WTC11 (cell line): ENCODE results near the gene IFT88. TPM values are rescaled to one million over a fixed set of nuclear protein-coding genes. Genes with fewer than 3 reads are reported as not detected.

Source experiments
- ATAC-seq: fragments of 200-7000 bp; cut with Tn5 transposase; 2 replicates; pipeline ENCODE4 v1.10.0; 2021; ENCODE audit warnings: mild to moderate bottlenecking, moderate library complexity
- CTCF ChIA-PET: fragments of 300-600 bp; sonication (Branson Sonifier 250); formaldehyde crosslinking; loops from one replicate; lab custom pipeline; 2021; ENCODE audit warnings: antibody characterized with exemption; lab: Charles Lee
- POLR2A ChIA-PET: fragments of 350-600 bp; sonication (Branson Sonifier 250); formaldehyde crosslinking; loops from one replicate; lab custom pipeline; 2021; ENCODE audit warnings: antibody characterized with exemption; lab: Charles Lee
- DNase-seq: peaks from one replicate; pipeline ENCODE4 v3.0.0; 2021; ENCODE audit warnings: low spot score
- H3K27ac Mint-ChIP-seq: 2 replicates; pipeline ENCODE4 v1.8.0; 2021; ENCODE audit warnings: mixed read lengths
- H3K27me3 Mint-ChIP-seq: 2 replicates; pipeline ENCODE4 v1.8.0; 2021; ENCODE audit warnings: low read depth, mild to moderate bottlenecking, moderate library complexity, mixed read lengths
- H3K36me3 Mint-ChIP-seq: 2 replicates; pipeline ENCODE4 v1.8.0; 2021; ENCODE audit warnings: mixed read lengths
- H3K4me1 Mint-ChIP-seq: 2 replicates; pipeline ENCODE4 v1.8.0; 2022; ENCODE audit warnings: mixed read lengths
- H3K4me3 Mint-ChIP-seq: 2 replicates; pipeline ENCODE4 v1.8.0; 2021; ENCODE audit warnings: mild to moderate bottlenecking, moderate library complexity, mixed read lengths
- H3K9me3 Mint-ChIP-seq: 2 replicates; pipeline ENCODE4 v1.8.0; 2021; ENCODE audit warnings: mixed read lengths
- ATF1 ChIP-seq: sonication (generic); formaldehyde crosslinking; IDR thresholded peaks from 2 replicates; pipeline ENCODE4 v1.8.1; 2023; ENCODE audit warnings: mild to moderate bottlenecking, moderate library complexity, missing genetic modification reagents
- EMX1 ChIP-seq: fragments of 250-450 bp; sonication (Bioruptor Pico); IDR thresholded peaks from 2 replicates; pipeline ENCODE4 v1.8.0; 2021; ENCODE audit warnings: mild to moderate bottlenecking
- ESRRA ChIP-seq: sonication (generic); formaldehyde crosslinking; IDR thresholded peaks from 2 replicates; pipeline ENCODE4 v1.8.1; 2022; ENCODE audit warnings: mild to moderate bottlenecking, missing genetic modification reagents, borderline replicate concordance
- GRHL2 ChIP-seq: fragments of 250-450 bp; sonication (Bioruptor Pico); IDR thresholded peaks from 2 replicates; pipeline ENCODE4 v1.8.0; 2022; ENCODE audit warnings: mild to moderate bottlenecking, moderate library complexity; ENCODE audit not compliant: insufficient replicate concordance, severe bottlenecking
- IRF2 ChIP-seq: sonication (generic); formaldehyde crosslinking; IDR thresholded peaks from 2 replicates; pipeline ENCODE4 v1.8.0; 2022; ENCODE audit warnings: low read depth, missing genetic modification reagents, borderline replicate concordance
- JAZF1 ChIP-seq: fragments of 250-450 bp; sonication (Bioruptor Pico); IDR thresholded peaks from 2 replicates; pipeline ENCODE4 v1.9.0; 2021; ENCODE audit warnings: moderate library complexity, mild to moderate bottlenecking, inconsistent platforms
- MXD4 ChIP-seq: fragments of 250-450 bp; sonication (Bioruptor Pico); IDR thresholded peaks from 2 replicates; pipeline ENCODE4 v1.8.0; 2021; ENCODE audit warnings: mild to moderate bottlenecking, moderate library complexity, borderline replicate concordance
- MYBL2 ChIP-seq: sonication (generic); formaldehyde crosslinking; IDR thresholded peaks from 2 replicates; pipeline ENCODE4 v1.8.1; 2023; ENCODE audit warnings: mild to moderate bottlenecking, moderate library complexity, missing genetic modification reagents
- NR2C2 ChIP-seq: sonication (generic); formaldehyde crosslinking; IDR thresholded peaks from 2 replicates; pipeline ENCODE4 v1.8.0; 2022; ENCODE audit warnings: mild to moderate bottlenecking, missing genetic modification reagents
- OVOL2 ChIP-seq: fragments of 250-450 bp; sonication (Bioruptor Pico); IDR thresholded peaks from 2 replicates; pipeline ENCODE4 v1.9.0; 2021; ENCODE audit warnings: mild to moderate bottlenecking, borderline replicate concordance
- SMAD3 ChIP-seq: sonication (generic); formaldehyde crosslinking; IDR thresholded peaks from 2 replicates; pipeline ENCODE4 v1.8.0; 2022; ENCODE audit warnings: missing genetic modification reagents, mild to moderate bottlenecking, borderline replicate concordance
- TEAD4 ChIP-seq: sonication (generic); formaldehyde crosslinking; IDR thresholded peaks from 2 replicates; pipeline ENCODE4 v1.8.0; 2022; ENCODE audit warnings: mild to moderate bottlenecking, missing genetic modification reagents
- ZNF138 ChIP-seq: sonication (generic); formaldehyde crosslinking; conservative IDR thresholded peaks from 2 replicates; pipeline ENCODE4 v1.8.1; 2022; ENCODE audit warnings: mild to moderate bottlenecking, moderate library complexity, missing genetic modification reagents
- ZNF219 ChIP-seq: sonication (generic); formaldehyde crosslinking; IDR thresholded peaks from 2 replicates; pipeline ENCODE4 v1.8.0; 2023; ENCODE audit warnings: missing genetic modification reagents, mild to moderate bottlenecking, borderline replicate concordance
- ZNF423 ChIP-seq: fragments of 250-450 bp; sonication (Bioruptor Pico); IDR thresholded peaks from 2 replicates; pipeline ENCODE4 v2.1.2; 2022; ENCODE audit warnings: mild to moderate bottlenecking, moderate library complexity
- total RNA-seq: library from RNA; stranded (reverse); gene quantifications from 3 replicates; pipeline ENCODE4 v1.2.3, GENCODE V29; 2021
- TF ChIP-seq, protein P1 (sequence below): sonication (generic); formaldehyde crosslinking; IDR thresholded peaks from 2 replicates; pipeline ENCODE4 v1.8.0; 2022; ENCODE audit warnings: mild to moderate bottlenecking, missing genetic modification reagents
- TF ChIP-seq, protein P2 (sequence below): sonication (generic); formaldehyde crosslinking; IDR thresholded peaks from 2 replicates; pipeline ENCODE4 v1.8.1; 2022; ENCODE audit warnings: missing genetic modification reagents, borderline replicate concordance
- TF ChIP-seq, protein P3 (sequence below): sonication (generic); formaldehyde crosslinking; IDR thresholded peaks from 2 replicates; pipeline ENCODE4 v1.8.1; 2022; ENCODE audit warnings: mild to moderate bottlenecking, missing genetic modification reagents, moderate library complexity, borderline replicate concordance
- TF ChIP-seq, protein P4 (sequence below): fragments of 250-450 bp; sonication (Bioruptor Pico); IDR thresholded peaks from 2 replicates; pipeline ENCODE4 v1.9.0; 2021; ENCODE audit warnings: mild to moderate bottlenecking, borderline replicate concordance
- TF ChIP-seq, protein P5 (sequence below): fragments of 250-450 bp; sonication (Bioruptor Pico); IDR thresholded peaks from 2 replicates; pipeline ENCODE4 v1.9.0; 2021; ENCODE audit warnings: mild to moderate bottlenecking
- TF ChIP-seq, protein P6 (sequence below): fragments of 250-450 bp; sonication (Bioruptor Pico); IDR thresholded peaks from 2 replicates; pipeline ENCODE4 v1.9.0; 2021; ENCODE audit warnings: moderate library complexity, mild to moderate bottlenecking, inconsistent platforms, borderline replicate concordance
- TF ChIP-seq, protein P7 (sequence below): fragments of 200-600 bp; IDR thresholded peaks from 2 replicates; pipeline ENCODE4 v1.8.0; 2022; ENCODE audit warnings: antibody characterized with exemption

IFT88 gene
- total RNA-seq, 1 experiment from 2014 or later = 6.5 TPM

DNA sequence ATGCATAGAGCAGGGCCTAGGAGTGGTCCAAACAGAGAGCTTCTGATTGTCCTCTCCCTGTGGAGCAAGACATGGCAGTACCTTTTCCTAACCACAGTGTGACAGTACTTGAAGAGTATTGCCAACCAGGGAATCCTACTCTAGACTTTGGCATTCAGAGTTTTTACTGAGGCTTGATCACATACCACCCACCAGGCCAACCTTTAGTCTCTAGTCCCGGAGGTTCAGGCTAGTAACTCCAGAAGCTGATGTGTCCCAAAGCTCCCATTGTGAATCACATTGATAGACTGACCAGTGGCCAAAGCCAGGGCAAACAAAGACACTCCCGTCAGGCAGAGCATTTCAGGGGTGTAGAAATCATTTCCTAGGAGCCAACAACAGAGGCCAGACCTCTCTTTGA, 18.4 kb downstream of the IFT88 start (continued):
- TF ChIP-seq, protein P1, sequence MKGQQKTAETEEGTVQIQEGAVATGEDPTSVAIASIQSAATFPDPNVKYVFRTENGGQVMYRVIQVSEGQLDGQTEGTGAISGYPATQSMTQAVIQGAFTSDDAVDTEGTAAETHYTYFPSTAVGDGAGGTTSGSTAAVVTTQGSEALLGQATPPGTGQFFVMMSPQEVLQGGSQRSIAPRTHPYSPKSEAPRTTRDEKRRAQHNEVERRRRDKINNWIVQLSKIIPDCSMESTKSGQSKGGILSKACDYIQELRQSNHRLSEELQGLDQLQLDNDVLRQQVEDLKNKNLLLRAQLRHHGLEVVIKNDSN (CRISPR knock-in tag) = no peak
- TF ChIP-seq IRF2 (CRISPR knock-in tag) (no peak), GRHL2 (CRISPR knock-in tag) (no peak), MXD4 (CRISPR knock-in tag) (no peak), ZNF138 (CRISPR knock-in tag) (no peak)
- TF ChIP-seq, protein P2, sequence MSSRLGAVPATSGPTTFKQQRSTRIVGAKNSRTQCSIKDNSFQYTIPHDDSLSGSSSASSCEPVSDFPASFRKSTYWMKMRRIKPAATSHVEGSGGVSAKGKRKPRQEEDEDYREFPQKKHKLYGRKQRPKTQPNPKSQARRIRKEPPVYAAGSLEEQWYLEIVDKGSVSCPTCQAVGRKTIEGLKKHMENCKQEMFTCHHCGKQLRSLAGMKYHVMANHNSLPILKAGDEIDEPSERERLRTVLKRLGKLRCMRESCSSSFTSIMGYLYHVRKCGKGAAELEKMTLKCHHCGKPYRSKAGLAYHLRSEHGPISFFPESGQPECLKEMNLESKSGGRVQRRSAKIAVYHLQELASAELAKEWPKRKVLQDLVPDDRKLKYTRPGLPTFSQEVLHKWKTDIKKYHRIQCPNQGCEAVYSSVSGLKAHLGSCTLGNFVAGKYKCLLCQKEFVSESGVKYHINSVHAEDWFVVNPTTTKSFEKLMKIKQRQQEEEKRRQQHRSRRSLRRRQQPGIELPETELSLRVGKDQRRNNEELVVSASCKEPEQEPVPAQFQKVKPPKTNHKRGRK (CRISPR knock-in tag) = no peak

DNA sequence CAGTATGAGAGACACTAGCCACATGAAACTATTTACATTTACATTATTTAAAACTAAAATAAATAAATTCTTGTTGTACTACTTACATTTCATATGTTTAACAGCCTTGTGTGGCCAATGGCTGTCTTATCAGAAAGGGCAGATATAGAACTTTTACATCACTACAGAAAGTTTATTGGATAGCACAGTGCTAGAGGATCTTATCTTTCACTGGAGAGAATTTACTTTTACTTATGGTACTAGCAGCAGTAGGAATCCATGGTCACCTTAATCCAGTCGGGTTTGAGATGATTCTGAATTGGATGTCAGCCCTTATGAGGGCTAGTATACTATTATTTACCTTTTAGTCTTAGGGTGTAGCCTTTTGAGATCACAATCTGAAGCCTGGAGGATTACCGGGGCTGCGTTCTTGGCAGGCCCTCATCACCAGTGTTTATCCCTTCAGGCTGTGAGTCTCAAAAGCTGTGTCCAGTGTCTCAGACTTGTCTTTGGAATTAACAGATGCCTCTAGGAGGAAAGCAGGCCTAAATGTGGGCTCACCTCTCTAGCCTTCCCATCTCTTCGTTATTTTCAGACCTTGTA, 21.7 kb downstream of the IFT88 start:
- Mint-ChIP-seq H3K4me1 (no peaks in the 10 kb centered on the region), H3K4me3 (no peak overlapping the region), H3K27ac (no peak overlapping the region), H3K9me3 (peaks cover 12% of the 10 kb centered on the region), H3K36me3 (peaks cover 13% of the 10 kb centered on the region), H3K27me3 (no peaks in the 10 kb centered on the region)
- TF ChIP-seq SMAD3 (CRISPR knock-in tag) = no peak
- TF ChIP-seq TEAD4 (CRISPR knock-in tag) = no peak
- TF ChIP-seq, protein P3, sequence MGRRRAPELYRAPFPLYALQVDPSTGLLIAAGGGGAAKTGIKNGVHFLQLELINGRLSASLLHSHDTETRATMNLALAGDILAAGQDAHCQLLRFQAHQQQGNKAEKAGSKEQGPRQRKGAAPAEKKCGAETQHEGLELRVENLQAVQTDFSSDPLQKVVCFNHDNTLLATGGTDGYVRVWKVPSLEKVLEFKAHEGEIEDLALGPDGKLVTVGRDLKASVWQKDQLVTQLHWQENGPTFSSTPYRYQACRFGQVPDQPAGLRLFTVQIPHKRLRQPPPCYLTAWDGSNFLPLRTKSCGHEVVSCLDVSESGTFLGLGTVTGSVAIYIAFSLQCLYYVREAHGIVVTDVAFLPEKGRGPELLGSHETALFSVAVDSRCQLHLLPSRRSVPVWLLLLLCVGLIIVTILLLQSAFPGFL (CRISPR knock-in tag) = no peak
- TF ChIP-seq JAZF1 (CRISPR knock-in tag) = no peak
- TF ChIP-seq, protein P4, sequence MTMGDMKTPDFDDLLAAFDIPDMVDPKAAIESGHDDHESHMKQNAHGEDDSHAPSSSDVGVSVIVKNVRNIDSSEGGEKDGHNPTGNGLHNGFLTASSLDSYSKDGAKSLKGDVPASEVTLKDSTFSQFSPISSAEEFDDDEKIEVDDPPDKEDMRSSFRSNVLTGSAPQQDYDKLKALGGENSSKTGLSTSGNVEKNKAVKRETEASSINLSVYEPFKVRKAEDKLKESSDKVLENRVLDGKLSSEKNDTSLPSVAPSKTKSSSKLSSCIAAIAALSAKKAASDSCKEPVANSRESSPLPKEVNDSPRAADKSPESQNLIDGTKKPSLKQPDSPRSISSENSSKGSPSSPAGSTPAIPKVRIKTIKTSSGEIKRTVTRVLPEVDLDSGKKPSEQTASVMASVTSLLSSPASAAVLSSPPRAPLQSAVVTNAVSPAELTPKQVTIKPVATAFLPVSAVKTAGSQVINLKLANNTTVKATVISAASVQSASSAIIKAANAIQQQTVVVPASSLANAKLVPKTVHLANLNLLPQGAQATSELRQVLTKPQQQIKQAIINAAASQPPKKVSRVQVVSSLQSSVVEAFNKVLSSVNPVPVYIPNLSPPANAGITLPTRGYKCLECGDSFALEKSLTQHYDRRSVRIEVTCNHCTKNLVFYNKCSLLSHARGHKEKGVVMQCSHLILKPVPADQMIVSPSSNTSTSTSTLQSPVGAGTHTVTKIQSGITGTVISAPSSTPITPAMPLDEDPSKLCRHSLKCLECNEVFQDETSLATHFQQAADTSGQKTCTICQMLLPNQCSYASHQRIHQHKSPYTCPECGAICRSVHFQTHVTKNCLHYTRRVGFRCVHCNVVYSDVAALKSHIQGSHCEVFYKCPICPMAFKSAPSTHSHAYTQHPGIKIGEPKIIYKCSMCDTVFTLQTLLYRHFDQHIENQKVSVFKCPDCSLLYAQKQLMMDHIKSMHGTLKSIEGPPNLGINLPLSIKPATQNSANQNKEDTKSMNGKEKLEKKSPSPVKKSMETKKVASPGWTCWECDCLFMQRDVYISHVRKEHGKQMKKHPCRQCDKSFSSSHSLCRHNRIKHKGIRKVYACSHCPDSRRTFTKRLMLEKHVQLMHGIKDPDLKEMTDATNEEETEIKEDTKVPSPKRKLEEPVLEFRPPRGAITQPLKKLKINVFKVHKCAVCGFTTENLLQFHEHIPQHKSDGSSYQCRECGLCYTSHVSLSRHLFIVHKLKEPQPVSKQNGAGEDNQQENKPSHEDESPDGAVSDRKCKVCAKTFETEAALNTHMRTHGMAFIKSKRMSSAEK = no peak
- no peak for TF ChIP-seq ZNF219 (CRISPR knock-in tag)
- TF ChIP-seq, protein P5, sequence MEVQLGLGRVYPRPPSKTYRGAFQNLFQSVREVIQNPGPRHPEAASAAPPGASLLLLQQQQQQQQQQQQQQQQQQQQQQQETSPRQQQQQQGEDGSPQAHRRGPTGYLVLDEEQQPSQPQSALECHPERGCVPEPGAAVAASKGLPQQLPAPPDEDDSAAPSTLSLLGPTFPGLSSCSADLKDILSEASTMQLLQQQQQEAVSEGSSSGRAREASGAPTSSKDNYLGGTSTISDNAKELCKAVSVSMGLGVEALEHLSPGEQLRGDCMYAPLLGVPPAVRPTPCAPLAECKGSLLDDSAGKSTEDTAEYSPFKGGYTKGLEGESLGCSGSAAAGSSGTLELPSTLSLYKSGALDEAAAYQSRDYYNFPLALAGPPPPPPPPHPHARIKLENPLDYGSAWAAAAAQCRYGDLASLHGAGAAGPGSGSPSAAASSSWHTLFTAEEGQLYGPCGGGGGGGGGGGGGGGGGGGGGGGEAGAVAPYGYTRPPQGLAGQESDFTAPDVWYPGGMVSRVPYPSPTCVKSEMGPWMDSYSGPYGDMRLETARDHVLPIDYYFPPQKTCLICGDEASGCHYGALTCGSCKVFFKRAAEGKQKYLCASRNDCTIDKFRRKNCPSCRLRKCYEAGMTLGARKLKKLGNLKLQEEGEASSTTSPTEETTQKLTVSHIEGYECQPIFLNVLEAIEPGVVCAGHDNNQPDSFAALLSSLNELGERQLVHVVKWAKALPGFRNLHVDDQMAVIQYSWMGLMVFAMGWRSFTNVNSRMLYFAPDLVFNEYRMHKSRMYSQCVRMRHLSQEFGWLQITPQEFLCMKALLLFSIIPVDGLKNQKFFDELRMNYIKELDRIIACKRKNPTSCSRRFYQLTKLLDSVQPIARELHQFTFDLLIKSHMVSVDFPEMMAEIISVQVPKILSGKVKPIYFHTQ = no peak
- TF ChIP-seq NR2C2 (CRISPR knock-in tag) = no peak
- no peak for TF ChIP-seq OVOL2 (CRISPR knock-in tag)
- TF ChIP-seq ZNF423 (CRISPR knock-in tag) = no peak
- TF ChIP-seq ATF1 (CRISPR knock-in tag) = no peak
- no peak for TF ChIP-seq ESRRA (CRISPR knock-in tag)
- TF ChIP-seq MYBL2 = no peak
- TF ChIP-seq, protein P6, sequence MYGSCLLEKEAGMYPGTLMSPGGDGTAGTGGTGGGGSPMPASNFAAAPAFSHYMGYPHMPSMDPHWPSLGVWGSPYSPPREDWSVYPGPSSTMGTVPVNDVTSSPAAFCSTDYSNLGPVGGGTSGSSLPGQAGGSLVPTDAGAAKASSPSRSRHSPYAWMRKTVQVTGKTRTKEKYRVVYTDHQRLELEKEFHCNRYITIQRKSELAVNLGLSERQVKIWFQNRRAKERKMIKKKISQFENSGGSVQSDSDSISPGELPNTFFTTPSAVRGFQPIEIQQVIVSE (CRISPR knock-in tag) = no peak
- TF ChIP-seq, protein P7, sequence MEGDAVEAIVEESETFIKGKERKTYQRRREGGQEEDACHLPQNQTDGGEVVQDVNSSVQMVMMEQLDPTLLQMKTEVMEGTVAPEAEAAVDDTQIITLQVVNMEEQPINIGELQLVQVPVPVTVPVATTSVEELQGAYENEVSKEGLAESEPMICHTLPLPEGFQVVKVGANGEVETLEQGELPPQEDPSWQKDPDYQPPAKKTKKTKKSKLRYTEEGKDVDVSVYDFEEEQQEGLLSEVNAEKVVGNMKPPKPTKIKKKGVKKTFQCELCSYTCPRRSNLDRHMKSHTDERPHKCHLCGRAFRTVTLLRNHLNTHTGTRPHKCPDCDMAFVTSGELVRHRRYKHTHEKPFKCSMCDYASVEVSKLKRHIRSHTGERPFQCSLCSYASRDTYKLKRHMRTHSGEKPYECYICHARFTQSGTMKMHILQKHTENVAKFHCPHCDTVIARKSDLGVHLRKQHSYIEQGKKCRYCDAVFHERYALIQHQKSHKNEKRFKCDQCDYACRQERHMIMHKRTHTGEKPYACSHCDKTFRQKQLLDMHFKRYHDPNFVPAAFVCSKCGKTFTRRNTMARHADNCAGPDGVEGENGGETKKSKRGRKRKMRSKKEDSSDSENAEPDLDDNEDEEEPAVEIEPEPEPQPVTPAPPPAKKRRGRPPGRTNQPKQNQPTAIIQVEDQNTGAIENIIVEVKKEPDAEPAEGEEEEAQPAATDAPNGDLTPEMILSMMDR = no peak
- no peak for TF ChIP-seq EMX1
- ATAC-seq (no peak), DNase-seq (no peak)
- ChIA-PET CTCF (no interaction called here), POLR2A (no interaction called here)
